ENCODE results near the gene MAP3K15.
"Not testable (repeated sequence)": the region's sequence is repeated elsewhere in the genome, so short reads cannot be mapped to it uniquely, and the experiment has no call there.

MAP3K15 gene

DNA sequence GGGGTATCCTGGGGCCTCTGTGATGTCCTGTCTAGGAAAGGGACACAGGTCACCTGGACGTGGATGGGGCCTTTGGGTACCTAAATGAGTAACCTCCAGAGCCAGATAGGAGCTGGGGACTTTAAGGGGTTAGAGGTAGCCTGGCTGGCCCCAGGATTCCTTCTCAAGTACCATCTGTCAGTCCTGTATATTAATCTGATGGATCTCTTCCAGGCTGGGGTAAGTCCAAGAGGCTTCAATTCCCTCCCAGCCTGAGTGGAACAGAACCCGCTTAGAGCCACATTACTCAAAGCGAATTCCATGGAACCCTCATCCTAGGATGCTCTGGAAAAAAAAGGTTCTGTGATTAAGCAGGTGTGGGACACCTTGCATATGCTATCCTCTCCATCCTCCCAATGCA is 24.8 kb upstream of the MAP3K15 start:
- WGBS, 2 experiments, result 90 to 92% methylated on average over 3 of the region's 3 CpGs

DNA sequence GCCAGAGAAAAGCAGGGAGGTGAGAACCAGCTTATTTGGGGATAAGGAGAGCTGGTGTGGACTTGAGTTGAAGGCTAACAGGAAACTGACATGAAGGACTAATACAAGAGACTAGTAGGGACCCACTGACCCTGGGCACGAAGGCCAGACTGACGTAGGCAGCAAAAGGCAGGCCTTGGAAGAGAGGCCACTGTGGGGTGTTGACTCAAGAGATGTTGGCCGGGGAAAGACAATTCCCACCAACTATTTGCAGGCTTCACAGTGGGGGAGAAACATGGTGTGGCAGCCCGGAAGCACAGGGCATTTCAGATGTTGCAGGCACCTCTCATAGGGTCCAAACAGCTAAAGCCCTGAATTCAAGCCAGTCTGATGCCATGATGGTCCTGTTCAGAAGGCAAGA is 24.4 kb upstream of the MAP3K15 start:
- Histone ChIP-seq H3K36me3 (ENCODE audit: control insufficient read depth, insufficient read depth, low read length) (no peaks in the 10 kb centered on the region), H3K27ac (ENCODE audit: insufficient read depth, low read depth, low read length, poor library complexity, severe bottlenecking) (no peak overlapping the region), H3K4me1 (ENCODE audit: control insufficient read depth, insufficient read depth, low read length) (no peaks in the 10 kb centered on the region), H3K27me3 (ENCODE audit: control insufficient read depth, insufficient read depth, low read length, poor library complexity, severe bottlenecking) (no peaks in the 10 kb centered on the region), H3K4me3 (ENCODE audit: insufficient read depth, low read depth, low read length) (no peak overlapping the region), H3K9me3 (ENCODE audit: control insufficient read depth, low read length) (no peaks in the 10 kb centered on the region)
- 89 to 91% methylated on average over 4 of the region's 4 CpGs for WGBS, 2 experiments

More for the DNA sequence above, 24.8 kb upstream of the MAP3K15 start:
- H3K4me3 ChIP-seq (ENCODE audit: insufficient read depth, low read depth, low read length), result no peak overlapping the region
- no peak overlapping the region for H3K27ac ChIP-seq (ENCODE audit: insufficient read depth, low read depth, low read length, poor library complexity, severe bottlenecking)
- no peaks in the 10 kb centered on the region for H3K27me3 ChIP-seq (ENCODE audit: control insufficient read depth, insufficient read depth, low read length, poor library complexity, severe bottlenecking)
- H3K9me3 ChIP-seq (ENCODE audit: control insufficient read depth, low read length), result no peaks in the 10 kb centered on the region
- no peaks in the 10 kb centered on the region for H3K4me1 ChIP-seq (ENCODE audit: control insufficient read depth, insufficient read depth, low read length)
- H3K36me3 ChIP-seq (ENCODE audit: control insufficient read depth, insufficient read depth, low read length), result no peaks in the 10 kb centered on the region

DNA sequence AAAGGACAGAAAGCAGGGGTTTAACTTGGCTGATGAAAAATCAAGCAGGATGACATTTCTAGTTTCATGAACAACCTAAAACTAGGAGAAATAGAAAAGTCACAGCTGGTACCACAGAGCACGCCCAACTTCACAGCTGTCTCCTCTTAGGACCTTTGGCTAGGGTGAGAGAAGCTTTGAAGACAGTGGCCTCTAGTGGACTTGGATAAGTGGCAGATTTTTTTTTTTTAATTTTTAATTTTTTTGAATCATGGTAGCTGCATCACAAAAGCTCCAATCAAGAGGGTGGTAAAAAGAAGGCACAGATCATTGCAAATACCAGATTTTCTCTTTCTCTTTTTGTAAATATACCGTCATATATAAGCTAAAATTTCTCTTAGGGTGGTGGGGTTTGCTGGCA is 20.2 kb upstream of the MAP3K15 start:
- no peak overlapping the region for H3K4me3 ChIP-seq (ENCODE audit: insufficient read depth, low read depth, low read length)
- no peaks in the 10 kb centered on the region for H3K4me1 ChIP-seq (ENCODE audit: control insufficient read depth, insufficient read depth, low read length)
- H3K27ac ChIP-seq (ENCODE audit: insufficient read depth, low read depth, low read length, poor library complexity, severe bottlenecking), result no peak overlapping the region
- no peaks in the 10 kb centered on the region for H3K36me3 ChIP-seq (ENCODE audit: control insufficient read depth, insufficient read depth, low read length)
- WGBS, 2 experiments, result 73 to 80% methylated on average over 1 of the region's 2 CpGs
- H3K9me3 ChIP-seq (ENCODE audit: control insufficient read depth, low read length), result no peaks in the 10 kb centered on the region
- no peaks in the 10 kb centered on the region for H3K27me3 ChIP-seq (ENCODE audit: control insufficient read depth, insufficient read depth, low read length, poor library complexity, severe bottlenecking)

DNA sequence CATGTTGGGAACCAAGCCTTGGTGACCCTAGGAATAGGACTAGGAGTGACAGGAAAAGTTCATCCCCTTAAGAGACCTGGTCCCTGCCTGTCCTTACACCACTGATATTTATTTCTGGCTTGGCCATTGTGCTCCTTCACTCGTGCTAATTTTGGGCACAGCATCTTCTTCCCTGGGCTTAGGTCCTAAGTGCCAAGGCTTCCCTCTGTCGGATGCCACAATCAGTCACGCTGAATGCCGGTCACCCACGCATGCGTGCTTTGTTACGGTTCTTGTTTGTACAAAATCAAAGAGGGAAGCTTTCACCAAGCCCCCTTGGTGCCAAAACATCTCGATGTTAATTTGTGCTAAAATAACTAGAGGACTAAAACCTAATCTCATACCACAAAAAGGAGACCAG is 17.4 kb upstream of the MAP3K15 start:
- no peaks in the 10 kb centered on the region for H3K27me3 ChIP-seq (ENCODE audit: control insufficient read depth, insufficient read depth, low read length, poor library complexity, severe bottlenecking)
- H3K9me3 ChIP-seq (ENCODE audit: control insufficient read depth, low read length), result no peaks in the 10 kb centered on the region
- no peak overlapping the region for H3K4me3 ChIP-seq (ENCODE audit: insufficient read depth, low read depth, low read length)
- WGBS, 2 experiments, result 86 to 94% methylated on average over 7 to 8 of the region's 8 CpGs
- no peak overlapping the region for H3K27ac ChIP-seq (ENCODE audit: insufficient read depth, low read depth, low read length, poor library complexity, severe bottlenecking)
- H3K4me1 ChIP-seq (ENCODE audit: control insufficient read depth, insufficient read depth, low read length), result no peaks in the 10 kb centered on the region
- no peaks in the 10 kb centered on the region for H3K36me3 ChIP-seq (ENCODE audit: control insufficient read depth, insufficient read depth, low read length)

DNA sequence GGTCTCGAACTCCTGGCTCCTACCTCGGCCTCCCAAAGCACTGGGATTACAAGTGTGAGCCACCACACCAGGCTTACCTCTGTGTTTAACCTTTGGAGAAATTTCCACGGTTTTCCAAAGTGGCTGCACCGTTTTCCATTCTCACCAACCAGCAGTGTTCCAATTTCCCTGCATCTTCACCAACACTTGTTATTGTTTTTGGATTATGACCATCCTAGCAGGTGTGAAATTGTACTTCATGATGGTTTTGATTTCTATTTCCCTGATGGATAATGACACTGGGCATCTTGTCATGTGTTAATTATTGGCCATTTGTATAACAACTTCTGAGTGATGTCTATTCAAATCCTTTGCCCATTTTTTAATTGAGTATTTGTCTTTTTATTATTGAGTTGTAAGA is 2.7 kb upstream of the MAP3K15 start:
- Histone ChIP-seq H3K36me3 (ENCODE audit: control insufficient read depth, insufficient read depth, low read length) (no peaks in the 10 kb centered on the region), H3K4me3 (ENCODE audit: insufficient read depth, low read depth, low read length) (no peak overlapping the region), H3K27ac (ENCODE audit: insufficient read depth, low read depth, low read length, poor library complexity, severe bottlenecking) (no peak overlapping the region), H3K9me3 (ENCODE audit: control insufficient read depth, low read length) (no peaks in the 10 kb centered on the region), H3K27me3 (ENCODE audit: control insufficient read depth, insufficient read depth, low read length, poor library complexity, severe bottlenecking) (peaks cover 24% of the 10 kb centered on the region), H3K4me1 (ENCODE audit: control insufficient read depth, insufficient read depth, low read length) (no peaks in the 10 kb centered on the region)
- 86 to 87% methylated on average over 4 of the region's 4 CpGs for WGBS, 2 experiments

- H3K4me3 ChIP-seq (ENCODE audit: insufficient read depth, low read depth, low read length), result no peak overlapping the region
- no peaks in the 10 kb centered on the region for H3K9me3 ChIP-seq (ENCODE audit: control insufficient read depth, low read length)
- H3K36me3 ChIP-seq (ENCODE audit: control insufficient read depth, insufficient read depth, low read length), result no peaks in the 10 kb centered on the region
- peaks cover 24% of the 10 kb centered on the region for H3K27me3 ChIP-seq (ENCODE audit: control insufficient read depth, insufficient read depth, low read length, poor library complexity, severe bottlenecking)
- no peaks in the 10 kb centered on the region for H3K4me1 ChIP-seq (ENCODE audit: control insufficient read depth, insufficient read depth, low read length)
- H3K27ac ChIP-seq (ENCODE audit: insufficient read depth, low read depth, low read length, poor library complexity, severe bottlenecking), result no peak overlapping the region
- WGBS, 2 experiments, result 7 to 9% methylated on average over 15 to 23 of the region's 23 CpGs
These were observed 352 bp upstream of the MAP3K15 start for GRCh38 chrX:19515615-19516105.

DNA sequence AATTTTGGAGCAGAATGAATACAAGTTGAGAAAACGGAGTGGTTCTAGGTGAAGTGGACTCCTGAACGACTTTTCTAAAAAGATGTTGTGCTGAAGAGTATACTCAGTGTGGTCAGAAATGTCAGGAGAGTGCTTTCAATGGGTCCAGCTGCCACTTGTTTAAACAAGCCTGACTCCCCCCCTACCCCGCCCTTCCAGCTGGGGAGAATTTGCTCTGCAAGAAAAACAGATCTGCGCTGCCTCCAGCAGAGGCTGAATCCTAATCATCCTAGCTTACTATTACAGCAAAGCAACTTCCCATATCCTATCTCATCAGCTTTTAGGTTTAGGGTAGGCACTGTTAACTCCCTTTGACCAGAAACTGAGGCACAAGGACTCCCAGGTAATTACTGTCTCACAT is 1.9 kb downstream of the MAP3K15 start:
- Histone ChIP-seq H3K9me3 (ENCODE audit: control insufficient read depth, low read length) (no peaks in the 10 kb centered on the region), H3K36me3 (ENCODE audit: control insufficient read depth, insufficient read depth, low read length) (no peaks in the 10 kb centered on the region), H3K27me3 (ENCODE audit: control insufficient read depth, insufficient read depth, low read length, poor library complexity, severe bottlenecking) (peaks cover 24% of the 10 kb centered on the region), H3K4me3 (ENCODE audit: insufficient read depth, low read depth, low read length) (no peak overlapping the region), H3K4me1 (ENCODE audit: control insufficient read depth, insufficient read depth, low read length) (no peaks in the 10 kb centered on the region), H3K27ac (ENCODE audit: insufficient read depth, low read depth, low read length, poor library complexity, severe bottlenecking) (no peak overlapping the region)
- WGBS, 2 experiments, result 45 to 51% methylated on average over 4 of the region's 4 CpGs

DNA sequence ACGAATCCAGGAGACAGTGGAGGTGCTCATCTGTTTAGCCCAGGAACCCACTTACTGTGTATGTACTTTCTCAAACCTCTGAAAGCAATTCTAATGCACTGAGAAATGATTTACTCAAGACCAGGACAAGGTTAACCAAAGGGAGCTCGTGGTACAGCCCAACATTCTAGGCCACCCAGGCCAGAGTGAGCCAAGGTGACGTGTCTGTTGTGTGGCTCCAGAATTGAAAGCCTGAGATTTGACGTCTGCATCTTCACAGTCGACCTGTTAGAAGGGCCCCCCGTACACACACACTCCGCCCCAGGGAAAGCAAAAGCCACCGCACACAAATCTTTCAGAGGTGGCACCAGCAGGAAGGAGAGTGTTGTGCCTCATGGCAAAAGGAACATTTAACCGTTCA is 2.3 kb downstream of the MAP3K15 start:
- Histone ChIP-seq H3K27me3 (ENCODE audit: control insufficient read depth, insufficient read depth, low read length, poor library complexity, severe bottlenecking) (peaks cover 24% of the 10 kb centered on the region), H3K4me3 (ENCODE audit: insufficient read depth, low read depth, low read length) (no peak overlapping the region), H3K36me3 (ENCODE audit: control insufficient read depth, insufficient read depth, low read length) (no peaks in the 10 kb centered on the region), H3K9me3 (ENCODE audit: control insufficient read depth, low read length) (no peaks in the 10 kb centered on the region), H3K27ac (ENCODE audit: insufficient read depth, low read depth, low read length, poor library complexity, severe bottlenecking) (no peak overlapping the region), H3K4me1 (ENCODE audit: control insufficient read depth, insufficient read depth, low read length) (no peaks in the 10 kb centered on the region)
- 71 to 78% methylated on average over 8 to 9 of the region's 9 CpGs for WGBS, 2 experiments

DNA sequence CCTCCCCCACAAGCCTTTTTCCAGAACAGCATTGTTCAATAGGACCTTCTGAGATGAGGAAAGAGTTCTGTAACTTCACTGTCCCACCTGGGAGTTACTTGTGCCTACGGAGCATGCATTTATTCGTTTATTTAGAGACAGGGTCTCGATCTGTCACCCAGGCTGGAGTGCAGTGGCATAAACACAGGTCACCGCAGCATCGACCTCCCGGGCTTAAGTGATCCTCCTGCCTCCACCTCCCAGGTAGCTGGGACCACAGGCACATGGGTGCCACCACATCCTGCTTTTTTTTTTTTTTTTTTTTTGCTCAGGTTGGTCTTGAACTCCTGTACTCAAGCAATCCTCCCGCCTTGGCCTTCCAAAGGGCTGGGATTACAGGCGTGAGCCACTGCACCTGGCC is 2.9 kb downstream of the MAP3K15 start:
- WGBS, 2 experiments, result 92 to 94% methylated on average over 8 of the region's 8 CpGs
- Histone ChIP-seq H3K36me3 (ENCODE audit: control insufficient read depth, insufficient read depth, low read length) (no peaks in the 10 kb centered on the region), H3K4me1 (ENCODE audit: control insufficient read depth, insufficient read depth, low read length) (no peaks in the 10 kb centered on the region), H3K27me3 (ENCODE audit: control insufficient read depth, insufficient read depth, low read length, poor library complexity, severe bottlenecking) (peaks cover 24% of the 10 kb centered on the region), H3K9me3 (ENCODE audit: control insufficient read depth, low read length) (no peaks in the 10 kb centered on the region), H3K27ac (ENCODE audit: insufficient read depth, low read depth, low read length, poor library complexity, severe bottlenecking) (no peak overlapping the region), H3K4me3 (ENCODE audit: insufficient read depth, low read depth, low read length) (no peak overlapping the region)

DNA sequence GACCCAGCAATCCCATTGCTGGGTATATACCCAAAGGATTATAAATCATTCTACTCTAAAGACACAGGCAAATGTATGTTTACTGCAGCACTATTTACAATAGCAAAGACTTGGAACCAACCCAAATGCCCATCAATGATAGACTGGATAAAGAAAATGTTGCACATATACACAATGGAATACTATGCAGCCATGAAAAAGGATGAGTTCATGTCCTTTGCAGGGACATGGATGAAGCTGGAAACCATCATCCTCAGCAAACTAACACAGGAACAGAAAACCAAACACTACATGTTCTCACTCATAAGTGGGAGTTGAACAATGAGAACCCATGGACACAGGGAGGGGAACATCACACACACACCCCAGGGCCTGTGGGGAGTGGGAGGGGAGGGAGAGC is 3.5 kb downstream of the MAP3K15 start:
- not testable (repeated sequence) for H3K4me1 ChIP-seq (ENCODE audit: control insufficient read depth, insufficient read depth, low read length); H3K36me3 ChIP-seq (ENCODE audit: control insufficient read depth, insufficient read depth, low read length); H3K27ac ChIP-seq (ENCODE audit: insufficient read depth, low read depth, low read length, poor library complexity, severe bottlenecking); H3K4me3 ChIP-seq (ENCODE audit: insufficient read depth, low read depth, low read length); H3K9me3 ChIP-seq (ENCODE audit: control insufficient read depth, low read length)
- peaks cover 23% of the 10 kb centered on the region for H3K27me3 ChIP-seq (ENCODE audit: control insufficient read depth, insufficient read depth, low read length, poor library complexity, severe bottlenecking)

GRCh38 chrX:19496711-19497110 is 18.6 kb downstream of the MAP3K15 start:
- 90 to 92% methylated on average over 5 to 7 of the region's 7 CpGs for whole genome bisulfite sequencing, 2 experiments
- no peaks in the 10 kb centered on the region for H3K4me1 ChIP-seq (ENCODE audit: control insufficient read depth, insufficient read depth, low read length)
- no peaks in the 10 kb centered on the region for H3K9me3 ChIP-seq (ENCODE audit: control insufficient read depth, low read length)
- H3K27ac ChIP-seq (ENCODE audit: insufficient read depth, low read depth, low read length, poor library complexity, severe bottlenecking), result no peak overlapping the region
- no peaks in the 10 kb centered on the region for H3K36me3 ChIP-seq (ENCODE audit: control insufficient read depth, insufficient read depth, low read length)
- no peaks in the 10 kb centered on the region for H3K27me3 ChIP-seq (ENCODE audit: control insufficient read depth, insufficient read depth, low read length, poor library complexity, severe bottlenecking)
- no peak overlapping the region for H3K4me3 ChIP-seq (ENCODE audit: insufficient read depth, low read depth, low read length)
